MM.1S (cell line): ENCODE results near the gene OR51A4.

Experiments
- CTCF ChIP-seq: fragments of 300-600 bp; sonication (generic); IDR thresholded peaks from 2 replicates; pipeline ENCODE4 v1.5.1; 2016; ENCODE audit warnings: antibody characterized with exemption, low read length, mixed read lengths
- EZH2 ChIP-seq: fragments of 300-600 bp; sonication (generic); optimal IDR thresholded peaks from 2 replicates; pipeline ENCODE3; 2017; ENCODE audit warnings: low read depth, mild to moderate bottlenecking, antibody characterized with exemption, low read length, mixed read lengths
- EZH2phosphoT487 ChIP-seq: fragments of 300-600 bp; sonication (generic); IDR thresholded peaks from 2 replicates; pipeline ENCODE4 v1.6.1; 2018; ENCODE audit warnings: antibody characterized with exemption, low read length

GRCh38 chr11:4994551-4994950 lies 47.1 kb upstream of the OR51A4 start, which contains the start of gene OR51L1:
- no peak for TF ChIP-seq CTCF
- TF ChIP-seq EZH2: no peak
- no peak for TF ChIP-seq EZH2phosphoT487
